Caki2 (cell line): Measurements from ENCODE around the gene RHOXF2B. TPM values are rescaled to one million over a fixed set of nuclear protein-coding genes. Genes with fewer than 3 reads are reported as not detected.

Experiments used
- DNase-seq: peaks from one replicate; pipeline ENCODE4 v3.0.0-alpha.2; 2015; ENCODE audit warnings: low read depth
- in situ Hi-C: cut with HindIII; loops from 2 replicates; pipeline ENCODE4 v1.10.0; 2016; ENCODE audit warnings: low sequenced_read_pairs, low pct_unique_long_range_greater_than_20kb, mixed read lengths
- total RNA-seq: library from RNA; depleted of rRNA; stranded (reverse); fragments of >200 nt; shearing (Covaris generic); gene quantifications from 2 replicates; pipeline ENCODE4 v1.2.3, GENCODE V29; 2014; ENCODE audit warnings: low replicate concordance; rRNA removed

The RHOXF2B gene
- total RNA-seq, 1 experiment from 2014 or later: not detected

GRCh38 chrX:120029354-120029753, 48.1 kb downstream of the RHOXF2B start:
- no peak for DNase-seq
- in situ Hi-C loops: no loop called here

GRCh38 chrX:120023259-120023658, 54.2 kb downstream of the RHOXF2B start:
- in situ Hi-C loops: no loop called here
- DNase-seq: no peak

- no peak for DNase-seq
- in situ Hi-C loops: no loop called here
These were observed 54.7 kb downstream of the RHOXF2B start for GRCh38 chrX:120022763-120023162.

Other genes with a start within 250 kb of the RHOXF2B start
- 0.75 and 1.2 TPM in 2 replicates for gene UPF3B, start 224.7 kb downstream of the RHOXF2B start, total RNA-seq
- 12.7 and 15.8 TPM in 2 replicates for gene RNF113A, start 206.0 kb downstream of the RHOXF2B start, total RNA-seq
- gene NDUFA1, start 205.9 kb downstream of the RHOXF2B start, total RNA-seq: 81.0 and 133 TPM in 2 replicates
- gene AKAP14, start 181.8 kb downstream of the RHOXF2B start, total RNA-seq: 0.14 TPM in 1 of 2 replicates, not detected in the other
- 5.7 and 6.5 TPM in 2 replicates for gene NKAP, start 133.9 kb downstream of the RHOXF2B start, total RNA-seq
- not detected in 2 replicates for gene RHOXF1, start 38.2 kb upstream of the RHOXF2B start, total RNA-seq
- gene RHOXF2, start 80.9 kb upstream of the RHOXF2B start, total RNA-seq: not detected in 2 replicates
- 3.4 and 5.0 TPM in 2 replicates for gene ZBTB33, start 173.1 kb upstream of the RHOXF2B start, total RNA-seq
- gene TMEM255A, start 233.8 kb upstream of the RHOXF2B start, total RNA-seq: 0.38 and 0.41 TPM in 2 replicates